Myometrial cell (primary cell): ENCODE results near the gene TUT1. TPM values are rescaled to one million over a fixed set of nuclear protein-coding genes. Genes with fewer than 3 reads are reported as not detected.

Experiments
- total RNA-seq: library from RNA; depleted of rRNA; stranded (reverse); fragments of >200 nt; gene quantifications from 2 replicates; pipeline ENCODE4 v1.2.3, GENCODE V29; 2015

Gene TUT1
- total RNA-seq = 5.5 and 9.6 TPM in 2 replicates

DNA sequence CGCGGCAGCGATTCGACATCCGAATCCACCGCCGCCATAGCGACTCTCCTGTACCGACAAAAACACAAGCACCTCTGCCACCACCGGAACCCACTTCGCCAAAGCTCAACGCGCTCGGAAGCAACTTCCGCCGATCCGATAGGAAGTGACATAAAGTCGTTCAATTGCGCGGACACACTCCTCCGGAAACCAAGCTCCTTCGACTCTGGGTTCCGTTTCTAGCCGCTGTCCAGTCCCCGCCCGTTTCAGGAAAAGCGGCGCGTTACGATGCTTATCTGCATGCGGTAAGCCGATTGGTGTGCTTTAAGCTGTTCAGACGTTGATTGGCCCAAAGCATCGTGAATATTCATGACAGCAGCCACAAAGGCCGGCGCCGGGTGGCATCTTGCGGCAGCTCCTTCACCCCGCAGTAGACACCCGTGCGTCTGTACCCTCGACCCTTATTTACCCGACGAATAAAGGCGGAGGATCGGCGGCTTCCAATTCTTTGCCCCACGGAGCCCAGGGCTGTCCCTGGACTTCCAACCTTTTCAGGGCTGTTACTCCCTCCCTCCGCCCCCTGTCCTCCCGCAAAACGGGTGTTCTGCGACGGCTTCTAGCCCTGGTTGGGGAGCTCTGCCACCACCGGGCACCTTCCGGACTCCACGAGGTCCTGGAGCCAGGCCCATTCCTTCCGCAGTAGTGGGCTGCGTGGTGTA, at the start of gene TUT1:
Gene TUT1, minus strand, starts transcription at position 76 of the 698 bp plus-strand sequence. Its CDS starts 38 bp downstream, at position 38.

GRCh38 chr11:62621567-62622470, 30.5 kb upstream of the TUT1 start, which contains the start of gene B3GAT3:
Gene B3GAT3, minus strand, starts transcription at chr11:62621986. Its CDS starts 39 bp downstream, at chr11:62621947.

GRCh38 chr11:62612366-62613290, 21.3 kb upstream of the TUT1 start, which contains the start of the genes EML3 and ROM1:
Gene EML3, minus strand, starts transcription at chr11:62612775. Its CDS starts 318 bp downstream, at chr11:62612457.
Gene ROM1, plus strand, starts transcription at chr11:62613257. Its CDS starts 25 bp downstream, at chr11:62613282.

GRCh38 chr11:62601372-62602140, 10.2 kb upstream of the TUT1 start, which contains the start of gene MTA2:
Gene MTA2, minus strand, starts transcription at chr11:62601865. Its CDS starts 415 bp downstream, at chr11:62601450.

GRCh38 chr11:62573592-62574362, 17.5 kb downstream of the TUT1 start, which contains the start of gene EEF1G:
Gene EEF1G, minus strand, starts transcription at chr11:62573891. Its CDS starts 49 bp downstream, at chr11:62573842.

GRCh38 chr11:62546244-62546928, 44.9 kb downstream of the TUT1 start, which contains the start of gene AHNAK:
Gene AHNAK, minus strand, starts transcription at chr11:62546806. Its CDS starts 10,708 bp downstream, at chr11:62536098.

Other genes starting within 250 kb of the TUT1 start
- gene SCGB1A1, start 172.5 kb downstream of the TUT1 start, total RNA-seq = not detected in 2 replicates
- gene AHNAK, start 44.7 kb downstream of the TUT1 start, total RNA-seq = 251 and 358 TPM in 2 replicates
- 2,051 and 2,264 TPM in 2 replicates for gene EEF1G, start 17.6 kb downstream of the TUT1 start, total RNA-seq
- gene MTA2, start 10.3 kb upstream of the TUT1 start, total RNA-seq = 81.7 and 109 TPM in 2 replicates
- 17.0 and 22.9 TPM in 2 replicates for gene EML3, start 21.3 kb upstream of the TUT1 start, total RNA-seq
- 2.8 and 14.1 TPM in 2 replicates for gene ROM1, start 21.7 kb upstream of the TUT1 start, total RNA-seq
- 48.4 and 56.2 TPM in 2 replicates for gene B3GAT3, start 30.5 kb upstream of the TUT1 start, total RNA-seq
- gene GANAB, start 55.1 kb upstream of the TUT1 start, total RNA-seq = 263 and 291 TPM in 2 replicates
- gene INTS5, start 61.8 kb upstream of the TUT1 start, total RNA-seq = 20.6 and 26.2 TPM in 2 replicates
- gene C11orf98, start 73.7 kb upstream of the TUT1 start, total RNA-seq = 47.0 and 88.6 TPM in 2 replicates
- gene CSKMT, start 73.8 kb upstream of the TUT1 start, total RNA-seq = 2.9 and 20.2 TPM in 2 replicates
- gene UQCC3, start 80.2 kb upstream of the TUT1 start, total RNA-seq = 8.6 and 10.5 TPM in 2 replicates
- 6.9 and 11.0 TPM in 2 replicates for gene LBHD1, start 80.7 kb upstream of the TUT1 start, total RNA-seq
- 97.7 and 109 TPM in 2 replicates for gene UBXN1, start 87.5 kb upstream of the TUT1 start, total RNA-seq
- 5.8 and 6.6 TPM in 2 replicates for gene LRRN4CL, start 98.0 kb upstream of the TUT1 start, total RNA-seq
- gene BSCL2, start 115.9 kb upstream of the TUT1 start, total RNA-seq = 79.6 and 137 TPM in 2 replicates
- not detected in 2 replicates for gene GNG3, start 116.2 kb upstream of the TUT1 start, total RNA-seq
- 6.6 and 6.9 TPM in 2 replicates for gene HNRNPUL2, start 135.9 kb upstream of the TUT1 start, total RNA-seq
- 27.1 and 44.5 TPM in 2 replicates for gene TTC9C, start 137.0 kb upstream of the TUT1 start, total RNA-seq
- gene ZBTB3, start 162.6 kb upstream of the TUT1 start, total RNA-seq = 6.1 and 10.3 TPM in 2 replicates
- 96.1 and 114 TPM in 2 replicates for gene POLR2G, start 170.1 kb upstream of the TUT1 start, total RNA-seq
- 11.8 and 18.6 TPM in 2 replicates for gene TAF6L, start 179.9 kb upstream of the TUT1 start, total RNA-seq
- 73.7 and 93.1 TPM in 2 replicates for gene TMEM179B, start 195.9 kb upstream of the TUT1 start, total RNA-seq
- 40.9 and 43.8 TPM in 2 replicates for gene TMEM223, start 200.5 kb upstream of the TUT1 start, total RNA-seq
- gene NXF1, start 213.9 kb upstream of the TUT1 start, total RNA-seq = 26.2 and 30.5 TPM in 2 replicates
- gene STX5, start 240.5 kb upstream of the TUT1 start, total RNA-seq = 33.2 and 59.2 TPM in 2 replicates
- not detected in 2 replicates for gene TEX54, start 241.3 kb upstream of the TUT1 start, total RNA-seq
- 39.7 and 57.4 TPM in 2 replicates for gene WDR74, start 248.1 kb upstream of the TUT1 start, total RNA-seq